Keratinocyte (primary cell): Measurements from ENCODE around the gene P4HB. TPM values are rescaled to one million over a fixed set of nuclear protein-coding genes. Genes with fewer than 3 reads are reported as not detected.
A peak's percentile ranks its signal among the peaks of the same experiment; 100 is the strongest.

Experiments used
- DNase-seq: peaks from one replicate; pipeline ENCODE4 v3.0.0-alpha.2; 2011; ENCODE audit warnings: low read depth, missing footprints, low spot score
- FAIRE-seq: peaks from 2 replicates; lab custom pipeline; 2011; peaks lifted over from hg19 to GRCh38; lab: Jason Lieb, UNC
- H2AFZ ChIP-seq: 2 replicates; pipeline ENCODE4 v1.6.0; 2012; ENCODE audit warnings: low read length, control low read depth, inconsistent platforms; ENCODE audit not compliant: control insufficient read depth
- H3K27ac ChIP-seq: 2 replicates; pipeline ENCODE4 v1.5.1; 2011; ENCODE audit warnings: low read length; ENCODE audit not compliant: control insufficient read depth, insufficient read depth
- H3K27me3 ChIP-seq: 3 replicates; pipeline ENCODE4 v1.6.0; 2011; ENCODE audit warnings: low read length; ENCODE audit not compliant: control insufficient read depth, insufficient read depth; ENCODE audit errors: extremely low read depth
- H3K36me3 ChIP-seq, 2 experiments: 2 replicates in 1 of 2; 3 replicates in 1 of 2; pipeline ENCODE4 v1.5.1; 2011; ENCODE audit warnings: low read length in 2 of 2, mild to moderate bottlenecking in 1 of 2; ENCODE audit not compliant: control insufficient read depth in 2 of 2, insufficient read depth in 2 of 2; ENCODE audit errors: extremely low read depth in 1 of 2
- H3K4me1 ChIP-seq: 3 replicates; pipeline ENCODE4 v1.5.1; 2011; ENCODE audit warnings: low read length; ENCODE audit not compliant: control insufficient read depth, insufficient read depth; ENCODE audit errors: extremely low read depth
- H3K4me2 ChIP-seq: 3 replicates; pipeline ENCODE4 v1.6.0; 2011; ENCODE audit warnings: low read depth, low read length; ENCODE audit not compliant: control insufficient read depth, insufficient read depth; ENCODE audit errors: extremely low read depth
- H3K4me3 ChIP-seq, 3 experiments: fragments of 200-600 bp in 1 of 3; sonication (generic) in 1 of 3; 2 replicates in 2 of 3; 3 replicates in 1 of 3; pipeline ENCODE4 v1.5.1; 2011 to 2016; ENCODE audit warnings: low read length in 3 of 3, mild to moderate bottlenecking in 3 of 3, control low read depth in 2 of 3, inconsistent platforms in 1 of 3, low read depth in 1 of 3, mixed read lengths in 1 of 3, mixed run types in 1 of 3, moderate library complexity in 1 of 3; ENCODE audit not compliant: control insufficient read depth in 2 of 3, insufficient read depth in 2 of 3; ENCODE audit errors: extremely low read depth in 1 of 3
- H3K79me2 ChIP-seq: 2 replicates; pipeline ENCODE4 v1.6.0; 2012; ENCODE audit warnings: low read length; ENCODE audit not compliant: control insufficient read depth, insufficient read depth
- H3K9ac ChIP-seq: 3 replicates; pipeline ENCODE4 v1.6.0; 2011; ENCODE audit warnings: low read length; ENCODE audit not compliant: control insufficient read depth, insufficient read depth; ENCODE audit errors: extremely low read depth
- H3K9me1 ChIP-seq: 3 replicates; pipeline ENCODE4 v1.6.0; 2011; ENCODE audit warnings: low read length; ENCODE audit not compliant: control insufficient read depth, insufficient read depth; ENCODE audit errors: extremely low read depth
- H3K9me3 ChIP-seq: 2 replicates; pipeline ENCODE4 v1.5.1; 2012; ENCODE audit warnings: low read depth, low read length; ENCODE audit not compliant: control insufficient read depth
- H4K20me1 ChIP-seq: 3 replicates; pipeline ENCODE4 v1.6.0; 2011; ENCODE audit warnings: low read length; ENCODE audit not compliant: control insufficient read depth, insufficient read depth; ENCODE audit errors: extremely low read depth
- CTCF ChIP-seq, 3 experiments: IDR thresholded peaks in 1 of 3; conservative IDR thresholded peaks in 1 of 3; optimal IDR thresholded peaks in 1 of 3; 2 replicates in 2 of 3; 3 replicates in 1 of 3; pipeline versions ENCODE3 to v1.5.1; 2011; ENCODE audit warnings: low read length in 3 of 3, mild to moderate bottlenecking in 3 of 3, moderate library complexity in 2 of 3, control low read depth in 1 of 3, inconsistent platforms in 1 of 3; ENCODE audit not compliant: insufficient read depth in 2 of 3; ENCODE audit errors: extremely low read depth in 1 of 3
- EZH2 ChIP-seq: IDR thresholded peaks from one replicate; pipeline ENCODE4 v1.6.1; 2012; ENCODE audit warnings: inconsistent platforms, mild to moderate bottlenecking, low read length, moderate library complexity
- dilution Hi-C: fragments of 300-500 bp; cut with MboI; formaldehyde crosslinking; loops from one replicate; pipeline ENCODE4 v1.7.0; 2020; ENCODE audit warnings: low sequenced_read_pairs; ENCODE audit not compliant: extremely low pct_ligation_motif_present
- polyA plus RNA-seq, 5 experiments: library from polyadenylated mRNA; depleted of rRNA in 3 of 5; stranded (reverse) in 3 of 5; stranded (forward) in 1 of 5; unstranded in 1 of 5; fragments of >200 nt; gene quantifications; 1 replicate in 1 of 5; 2 replicates in 3 of 5; 3 replicates in 1 of 5; pipeline versions ENCODE4 v1.2.1 to v1.2.3, GENCODE V29; 2011 to 2012; ENCODE audit warnings: missing spikeins in 2 of 5, low read depth in 1 of 5, low replicate concordance in 1 of 5

P4HB gene
- polyA plus RNA-seq, 1 donor (not counting 4 experiments of a cell fraction or from before 2014, with no cell fraction given): 149 TPM

- H3K79me2 ChIP-seq: peaks cover 2% of the 10 kb centered on the region
Observed at GRCh38 chr17:81837641-81838040, 22.7 kb downstream of the P4HB start.

GRCh38 chr17:81834831-81835267, 25.5 kb downstream of the P4HB start, which contains the start of gene PPP1R27:
PPP1R27 (minus strand) TSS chr17:81835050; CDS start chr17:81834953, 97 bp downstream.
- dilution Hi-C loops: no loop called here
- Histone ChIP-seq H3K36me3 (peaks cover 0 to 3% of the 10 kb centered on the region in 2 experiments), H3K79me2 (peaks cover 2% of the 10 kb centered on the region), H3K9me3 (no peaks in the 10 kb centered on the region), H3K4me2 (peak within 1 kb of the TSS; percentile 94), H3K27me3 (no peaks in the 10 kb centered on the region), H2AFZ (no peak within 1 kb of the TSS), H3K4me3 (peak within 1 kb of the TSS; percentile 66 to 79 (median 68)), H3K9ac (peak within 1 kb of the TSS; percentile 93), H4K20me1 (no peaks in the 10 kb centered on the region), H3K27ac (peak within 1 kb of the TSS; percentile 89), H3K4me1 (peaks cover 14% of the 10 kb centered on the region), H3K9me1 (no peaks in the 10 kb centered on the region)
- DNase-seq (no peak), FAIRE-seq (no peak)
- TF ChIP-seq CTCF (optimal IDR thresholded peaks at IDR 0.05 in 1 of 3, IDR thresholded peaks at IDR 0.05 in 1 of 3, conservative IDR thresholded peaks at IDR 0.05 in 1 of 3; ENCODE audit: extremely low read depth in 1 of 3, insufficient read depth in 2 of 3, low read length in 3 of 3) (no peak), EZH2 (no peak)

More at GRCh38 chr17:81837641-81838040, 22.7 kb downstream of the P4HB start:
- Histone ChIP-seq H3K27ac (no peak overlapping the region), H3K9me1 (no peaks in the 10 kb centered on the region), H3K9ac (no peak overlapping the region), H2AFZ (no peak overlapping the region), H4K20me1 (no peaks in the 10 kb centered on the region), H3K4me1 (peaks cover 27% of the 10 kb centered on the region), H3K9me3 (no peaks in the 10 kb centered on the region), H3K27me3 (no peaks in the 10 kb centered on the region), H3K36me3 (peaks cover 1 to 7% of the 10 kb centered on the region in 2 experiments), H3K4me2 (no peak overlapping the region), H3K4me3 (no peak overlapping the region)
- TF ChIP-seq EZH2 (no peak), CTCF (optimal IDR thresholded peaks at IDR 0.05 in 1 of 3, IDR thresholded peaks at IDR 0.05 in 1 of 3, conservative IDR thresholded peaks at IDR 0.05 in 1 of 3; ENCODE audit: extremely low read depth in 1 of 3, insufficient read depth in 2 of 3, low read length in 3 of 3) (no peak)
- DNase-seq (no peak), FAIRE-seq (no peak)
- dilution Hi-C loops: no loop called here
